ENCODE measurements around the gene SLC6A11.

The SLC6A11 gene

GRCh38 chr3:10918011-10918410 lies 102.0 kb downstream of the SLC6A11 start:
- in situ Hi-C loops (cut with HindIII; ENCODE audit: low sequenced_read_pairs): no loop called here
- TF ChIP-seq, protein P1, sequence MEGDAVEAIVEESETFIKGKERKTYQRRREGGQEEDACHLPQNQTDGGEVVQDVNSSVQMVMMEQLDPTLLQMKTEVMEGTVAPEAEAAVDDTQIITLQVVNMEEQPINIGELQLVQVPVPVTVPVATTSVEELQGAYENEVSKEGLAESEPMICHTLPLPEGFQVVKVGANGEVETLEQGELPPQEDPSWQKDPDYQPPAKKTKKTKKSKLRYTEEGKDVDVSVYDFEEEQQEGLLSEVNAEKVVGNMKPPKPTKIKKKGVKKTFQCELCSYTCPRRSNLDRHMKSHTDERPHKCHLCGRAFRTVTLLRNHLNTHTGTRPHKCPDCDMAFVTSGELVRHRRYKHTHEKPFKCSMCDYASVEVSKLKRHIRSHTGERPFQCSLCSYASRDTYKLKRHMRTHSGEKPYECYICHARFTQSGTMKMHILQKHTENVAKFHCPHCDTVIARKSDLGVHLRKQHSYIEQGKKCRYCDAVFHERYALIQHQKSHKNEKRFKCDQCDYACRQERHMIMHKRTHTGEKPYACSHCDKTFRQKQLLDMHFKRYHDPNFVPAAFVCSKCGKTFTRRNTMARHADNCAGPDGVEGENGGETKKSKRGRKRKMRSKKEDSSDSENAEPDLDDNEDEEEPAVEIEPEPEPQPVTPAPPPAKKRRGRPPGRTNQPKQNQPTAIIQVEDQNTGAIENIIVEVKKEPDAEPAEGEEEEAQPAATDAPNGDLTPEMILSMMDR (IDR thresholded peaks at IDR 0.05; ENCODE audit: low read depth, low read length): no peak
- DNase-seq (ENCODE audit: low read depth, low spot score): no peak
- no peak overlapping the region for H3K4me3 ChIP-seq (ENCODE audit: low read depth, low read length)

DNA sequence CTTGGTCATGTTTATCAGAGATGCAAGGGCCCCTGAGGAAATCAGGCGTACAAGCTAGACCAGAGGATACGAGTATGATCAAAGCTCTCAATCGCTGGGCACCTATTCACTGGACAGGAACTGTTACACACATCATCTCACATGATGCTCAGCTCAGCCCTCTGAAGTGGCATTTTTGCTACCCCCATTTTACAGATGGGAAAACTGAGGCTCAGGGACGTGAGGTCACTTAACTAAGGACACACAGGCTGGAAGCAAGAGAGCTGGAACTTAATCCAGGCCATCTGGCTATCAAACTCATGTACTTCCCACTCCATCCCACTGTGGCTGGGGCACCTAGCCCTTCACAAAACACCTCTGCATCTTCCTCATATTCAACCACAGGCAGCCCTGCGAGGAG lies 103.6 kb downstream of the SLC6A11 start:
- TF ChIP-seq, protein P1 (IDR thresholded peaks at IDR 0.05; ENCODE audit: low read depth, low read length): no peak
- in situ Hi-C loops (cut with HindIII; ENCODE audit: low sequenced_read_pairs): no loop called here
- no peak overlapping the region for H3K4me3 ChIP-seq (ENCODE audit: low read depth, low read length)
- no peak for DNase-seq (ENCODE audit: low read depth, low spot score)

DNA sequence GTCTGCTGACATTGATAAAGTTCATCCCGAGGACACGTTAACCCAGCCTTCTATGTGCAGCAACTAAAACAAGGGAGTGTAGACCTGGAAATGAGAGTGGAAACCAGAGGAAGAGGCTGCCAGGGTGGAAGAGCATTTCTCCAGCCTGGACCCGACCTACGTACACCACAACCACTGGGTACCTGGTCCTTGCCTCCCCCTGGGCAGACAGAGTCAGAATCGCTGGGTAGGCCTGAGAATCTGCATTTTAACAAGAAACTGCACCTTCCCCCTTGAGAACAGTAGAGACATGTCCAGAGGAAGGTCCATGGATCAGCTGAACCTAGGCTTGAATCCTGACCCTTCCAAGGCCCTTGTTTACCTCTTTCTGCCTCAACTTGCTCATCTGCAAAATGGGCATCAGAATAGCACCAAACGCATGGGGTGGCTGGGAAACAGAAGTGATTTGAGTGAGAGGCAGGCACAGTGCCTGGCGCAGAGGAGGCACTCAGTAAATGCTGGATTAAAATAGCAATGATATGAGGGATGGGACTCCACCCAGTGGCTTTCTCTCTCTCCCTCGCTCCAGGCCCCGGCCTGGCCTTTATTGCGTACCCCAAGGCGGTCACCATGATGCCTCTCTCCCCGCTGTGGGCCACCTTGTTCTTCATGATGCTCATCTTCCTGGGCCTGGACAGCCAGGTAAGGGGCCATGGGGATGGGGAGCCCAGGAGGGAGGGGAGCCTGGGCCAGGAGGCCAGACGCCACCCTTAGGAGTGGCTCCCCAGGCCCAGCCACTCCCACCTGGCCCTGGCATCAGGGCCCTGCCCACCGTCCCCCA lies 109.6 kb downstream of the SLC6A11 start:
- no peak for DNase-seq (ENCODE audit: low read depth, low spot score)
- in situ Hi-C loops (cut with HindIII; ENCODE audit: low sequenced_read_pairs): no loop called here

GRCh38 chr3:10926256-10926810 lies 110.3 kb downstream of the SLC6A11 start:
- TF ChIP-seq, protein P1 (IDR thresholded peaks at IDR 0.05; ENCODE audit: low read depth, low read length): no peak
- in situ Hi-C loops (cut with HindIII; ENCODE audit: low sequenced_read_pairs): no loop called here
- no peak overlapping the region for H3K4me3 ChIP-seq (ENCODE audit: low read depth, low read length)
- DNase-seq (ENCODE audit: low read depth, low spot score): no peak

More for the DNA sequence above, 109.6 kb downstream of the SLC6A11 start:
- no peak overlapping the region for H3K4me3 ChIP-seq (ENCODE audit: low read depth, low read length)
- TF ChIP-seq, protein P1 (IDR thresholded peaks at IDR 0.05; ENCODE audit: low read depth, low read length): no peak

DNA sequence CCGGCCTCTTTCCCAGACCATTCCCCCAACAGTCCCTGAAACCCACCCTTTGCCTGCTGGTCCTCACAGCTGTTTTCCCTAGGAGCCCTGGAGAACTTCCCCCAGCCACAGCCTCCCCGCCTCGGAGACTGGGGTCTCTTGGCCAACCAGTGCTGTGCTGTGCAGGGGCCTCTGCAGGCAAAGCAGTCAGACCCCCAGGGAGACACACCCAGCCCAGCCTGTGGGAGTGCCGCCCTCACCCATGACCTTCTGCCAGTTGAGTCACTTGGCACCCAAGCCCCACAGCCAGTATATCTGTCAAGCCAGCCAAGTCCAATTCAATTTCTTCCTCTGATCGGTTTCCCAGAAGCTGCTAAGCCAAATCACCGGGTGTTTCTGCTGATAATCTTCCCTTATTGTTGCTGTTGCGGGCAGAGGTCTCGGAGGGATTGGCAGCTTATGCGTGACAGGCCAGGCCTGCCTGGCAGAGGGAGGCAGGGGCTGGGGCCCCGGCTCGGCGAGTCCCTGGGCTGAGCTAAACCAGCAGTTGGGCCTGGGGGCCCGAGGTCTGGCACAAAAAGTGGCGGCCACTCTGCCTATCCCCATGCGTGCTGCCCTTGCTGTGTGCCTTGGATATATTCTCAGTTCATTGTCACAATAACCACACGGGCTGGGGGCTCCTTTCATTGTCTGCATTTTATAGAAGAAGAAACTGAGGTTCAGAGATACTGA lies 110.9 kb downstream of the SLC6A11 start:
- TF ChIP-seq, protein P1 (IDR thresholded peaks at IDR 0.05; ENCODE audit: low read depth, low read length): no peak
- in situ Hi-C loops (cut with HindIII; ENCODE audit: low sequenced_read_pairs): no loop called here
- no peak overlapping the region for H3K4me3 ChIP-seq (ENCODE audit: low read depth, low read length)
- peak; percentile 14 for DNase-seq (ENCODE audit: low read depth, low spot score)

DNA sequence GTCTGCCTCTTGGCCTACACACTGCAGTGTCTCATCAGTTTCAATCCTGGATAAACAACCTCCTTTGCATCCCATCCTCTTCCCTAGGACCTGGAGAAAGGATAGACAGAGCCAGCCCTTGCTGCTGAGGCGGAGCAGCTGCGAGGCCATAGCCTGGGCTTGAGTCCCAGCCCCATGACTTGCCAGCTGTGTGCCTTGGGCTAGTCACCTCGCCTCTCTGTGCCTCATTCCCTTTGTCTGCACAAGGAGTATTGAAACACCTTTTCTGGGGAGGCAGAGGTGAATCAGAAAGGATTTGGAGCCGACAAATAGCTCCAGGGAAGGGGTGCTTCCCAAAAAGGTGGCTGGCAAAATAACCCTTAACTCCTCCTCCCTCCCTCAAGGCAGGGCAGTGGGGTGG lies 111.5 kb downstream of the SLC6A11 start:
- no peak overlapping the region for H3K4me3 ChIP-seq (ENCODE audit: low read depth, low read length)
- in situ Hi-C loops (cut with HindIII; ENCODE audit: low sequenced_read_pairs): no loop called here
- TF ChIP-seq, protein P1 (IDR thresholded peaks at IDR 0.05; ENCODE audit: low read depth, low read length): no peak
- DNase-seq (ENCODE audit: low read depth, low spot score): no peak

All from astrocyte of the spinal cord (primary cell).